HL-60 (cell line): ENCODE measurements around the gene POU3F2.

Experiments used
- DNase-seq, 2 experiments: peaks; one replicate each; pipeline ENCODE4 v3.0.0-alpha.2; 2010 to 2020; ENCODE audit warnings: low read depth in 1 of 2, low spot score in 1 of 2
- H3K27ac ChIP-seq: fragments of 250-450 bp; sonication (Bioruptor Pico); replicated peaks from 2 replicates; pipeline ENCODE4 v1.5.1; 2020; ENCODE audit warnings: mild to moderate bottlenecking, moderate library complexity
- H3K27me3 ChIP-seq: fragments of 250-450 bp; sonication (Bioruptor Pico); 2 replicates; pipeline ENCODE4 v1.5.1; 2021; ENCODE audit warnings: mild to moderate bottlenecking, moderate library complexity; ENCODE audit not compliant: insufficient read depth, poor library complexity, severe bottlenecking
- H3K4me3 ChIP-seq: replicated peaks from 2 replicates; pipeline ENCODE4 v1.5.1; 2011; ENCODE audit warnings: mild to moderate bottlenecking, control low read depth, low read length; ENCODE audit not compliant: insufficient read depth
- GABPA ChIP-seq: IDR thresholded peaks from 2 replicates; pipeline ENCODE4 v1.6.1; 2012; ENCODE audit warnings: low read depth
- POLR2AphosphoS5 ChIP-seq: IDR thresholded peaks from 2 replicates; pipeline ENCODE4 v1.6.1; 2012; ENCODE audit warnings: low read depth
- SPI1 ChIP-seq: IDR thresholded peaks from 2 replicates; pipeline ENCODE4 v1.6.1; 2012; ENCODE audit warnings: low read depth, mild to moderate bottlenecking, borderline replicate concordance
- TF ChIP-seq, protein P1 (sequence below): IDR thresholded peaks from 2 replicates; pipeline ENCODE4 v1.6.1; 2012; ENCODE audit warnings: low read depth; ENCODE audit not compliant: insufficient replicate concordance
- TF ChIP-seq, protein P2 (sequence below): IDR thresholded peaks from one replicate; pipeline ENCODE4 v1.5.1; 2011; ENCODE audit warnings: low read length, control low read depth, inconsistent platforms; ENCODE audit not compliant: insufficient read depth

Gene POU3F2

DNA sequence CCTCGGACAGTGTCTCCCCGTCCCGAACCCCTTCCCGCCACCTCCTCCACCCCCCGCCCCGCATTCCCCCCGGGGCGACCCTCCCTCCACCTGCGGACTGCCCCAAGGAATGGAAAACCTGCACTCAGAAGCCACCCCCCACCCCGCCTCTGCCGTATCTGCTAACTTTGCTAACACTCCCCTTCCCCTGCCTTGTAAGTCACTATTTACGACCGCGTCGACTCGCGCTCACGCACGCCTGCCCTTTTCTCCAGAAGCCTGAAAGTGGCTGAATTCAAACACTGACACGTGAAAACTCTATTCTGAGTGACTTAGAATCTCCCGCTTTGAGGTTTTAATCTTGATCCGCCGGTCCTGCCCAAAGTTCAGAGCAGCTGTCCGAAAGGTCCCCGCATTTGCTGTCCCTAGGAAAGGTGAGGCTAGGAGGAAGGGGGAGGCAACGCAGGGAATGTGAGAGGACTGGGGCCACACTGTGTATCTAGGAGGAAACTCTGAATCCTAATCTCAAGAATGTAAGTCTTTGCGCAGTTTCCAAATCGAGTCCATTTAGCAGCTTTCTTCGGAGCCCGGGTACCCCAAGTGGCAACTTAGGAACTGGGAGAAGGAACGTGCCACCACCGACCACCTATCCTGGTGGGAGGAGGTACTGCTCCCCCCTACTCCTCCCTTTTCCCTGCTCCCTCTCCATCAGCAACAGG, 9.3 kb upstream of the POU3F2 start:
- peaks cover 66% of the 10 kb centered on the region for H3K27me3 ChIP-seq
- no peak overlapping the region for H3K4me3 ChIP-seq
- no peak for DNase-seq
- no peak overlapping the region for H3K27ac ChIP-seq
- TF ChIP-seq, protein P1, sequence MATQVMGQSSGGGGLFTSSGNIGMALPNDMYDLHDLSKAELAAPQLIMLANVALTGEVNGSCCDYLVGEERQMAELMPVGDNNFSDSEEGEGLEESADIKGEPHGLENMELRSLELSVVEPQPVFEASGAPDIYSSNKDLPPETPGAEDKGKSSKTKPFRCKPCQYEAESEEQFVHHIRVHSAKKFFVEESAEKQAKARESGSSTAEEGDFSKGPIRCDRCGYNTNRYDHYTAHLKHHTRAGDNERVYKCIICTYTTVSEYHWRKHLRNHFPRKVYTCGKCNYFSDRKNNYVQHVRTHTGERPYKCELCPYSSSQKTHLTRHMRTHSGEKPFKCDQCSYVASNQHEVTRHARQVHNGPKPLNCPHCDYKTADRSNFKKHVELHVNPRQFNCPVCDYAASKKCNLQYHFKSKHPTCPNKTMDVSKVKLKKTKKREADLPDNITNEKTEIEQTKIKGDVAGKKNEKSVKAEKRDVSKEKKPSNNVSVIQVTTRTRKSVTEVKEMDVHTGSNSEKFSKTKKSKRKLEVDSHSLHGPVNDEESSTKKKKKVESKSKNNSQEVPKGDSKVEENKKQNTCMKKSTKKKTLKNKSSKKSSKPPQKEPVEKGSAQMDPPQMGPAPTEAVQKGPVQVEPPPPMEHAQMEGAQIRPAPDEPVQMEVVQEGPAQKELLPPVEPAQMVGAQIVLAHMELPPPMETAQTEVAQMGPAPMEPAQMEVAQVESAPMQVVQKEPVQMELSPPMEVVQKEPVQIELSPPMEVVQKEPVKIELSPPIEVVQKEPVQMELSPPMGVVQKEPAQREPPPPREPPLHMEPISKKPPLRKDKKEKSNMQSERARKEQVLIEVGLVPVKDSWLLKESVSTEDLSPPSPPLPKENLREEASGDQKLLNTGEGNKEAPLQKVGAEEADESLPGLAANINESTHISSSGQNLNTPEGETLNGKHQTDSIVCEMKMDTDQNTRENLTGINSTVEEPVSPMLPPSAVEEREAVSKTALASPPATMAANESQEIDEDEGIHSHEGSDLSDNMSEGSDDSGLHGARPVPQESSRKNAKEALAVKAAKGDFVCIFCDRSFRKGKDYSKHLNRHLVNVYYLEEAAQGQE = no peak
- TF ChIP-seq GABPA (no peak), POLR2AphosphoS5 (no peak), SPI1 (no peak)
- TF ChIP-seq, protein P2, sequence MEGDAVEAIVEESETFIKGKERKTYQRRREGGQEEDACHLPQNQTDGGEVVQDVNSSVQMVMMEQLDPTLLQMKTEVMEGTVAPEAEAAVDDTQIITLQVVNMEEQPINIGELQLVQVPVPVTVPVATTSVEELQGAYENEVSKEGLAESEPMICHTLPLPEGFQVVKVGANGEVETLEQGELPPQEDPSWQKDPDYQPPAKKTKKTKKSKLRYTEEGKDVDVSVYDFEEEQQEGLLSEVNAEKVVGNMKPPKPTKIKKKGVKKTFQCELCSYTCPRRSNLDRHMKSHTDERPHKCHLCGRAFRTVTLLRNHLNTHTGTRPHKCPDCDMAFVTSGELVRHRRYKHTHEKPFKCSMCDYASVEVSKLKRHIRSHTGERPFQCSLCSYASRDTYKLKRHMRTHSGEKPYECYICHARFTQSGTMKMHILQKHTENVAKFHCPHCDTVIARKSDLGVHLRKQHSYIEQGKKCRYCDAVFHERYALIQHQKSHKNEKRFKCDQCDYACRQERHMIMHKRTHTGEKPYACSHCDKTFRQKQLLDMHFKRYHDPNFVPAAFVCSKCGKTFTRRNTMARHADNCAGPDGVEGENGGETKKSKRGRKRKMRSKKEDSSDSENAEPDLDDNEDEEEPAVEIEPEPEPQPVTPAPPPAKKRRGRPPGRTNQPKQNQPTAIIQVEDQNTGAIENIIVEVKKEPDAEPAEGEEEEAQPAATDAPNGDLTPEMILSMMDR = no peak

DNA sequence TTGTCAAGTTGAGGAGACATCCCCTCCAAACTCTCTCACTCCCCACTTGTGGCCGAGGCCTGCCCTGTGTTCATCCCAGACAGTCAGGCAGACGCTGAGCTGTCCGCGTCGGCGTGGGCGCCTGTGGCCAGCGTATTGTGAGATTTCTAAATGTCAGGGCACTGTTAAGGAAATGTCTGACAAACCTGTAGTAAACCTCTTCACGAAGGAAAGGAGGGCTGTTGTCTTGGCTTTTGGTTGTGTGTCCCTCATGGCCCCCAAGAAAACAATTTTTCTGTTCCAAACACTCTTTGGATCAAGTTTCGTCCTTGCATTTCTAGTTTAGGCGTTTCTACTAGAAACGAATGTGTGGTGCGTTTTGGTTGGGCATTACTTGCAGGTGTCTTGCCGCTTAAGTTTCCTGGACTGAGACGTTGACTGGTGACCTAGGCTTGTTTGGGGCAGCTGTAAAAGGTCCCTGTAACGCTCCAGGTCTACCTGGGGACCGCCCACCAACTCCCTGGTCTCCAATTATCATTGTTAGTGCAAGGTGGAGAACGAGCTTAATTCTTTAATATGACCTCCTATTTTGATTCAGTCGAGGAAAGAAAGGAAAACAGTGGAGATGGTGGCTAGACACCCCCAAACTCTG, 8.7 kb upstream of the POU3F2 start:
- H3K27me3 ChIP-seq = peaks cover 73% of the 10 kb centered on the region
- DNase-seq = no peak
- no peak overlapping the region for H3K4me3 ChIP-seq
- TF ChIP-seq GABPA (no peak), POLR2AphosphoS5 (no peak), SPI1 (no peak)
- TF ChIP-seq, protein P1 = no peak
- TF ChIP-seq, protein P2 = no peak
- no peak overlapping the region for H3K27ac ChIP-seq

DNA sequence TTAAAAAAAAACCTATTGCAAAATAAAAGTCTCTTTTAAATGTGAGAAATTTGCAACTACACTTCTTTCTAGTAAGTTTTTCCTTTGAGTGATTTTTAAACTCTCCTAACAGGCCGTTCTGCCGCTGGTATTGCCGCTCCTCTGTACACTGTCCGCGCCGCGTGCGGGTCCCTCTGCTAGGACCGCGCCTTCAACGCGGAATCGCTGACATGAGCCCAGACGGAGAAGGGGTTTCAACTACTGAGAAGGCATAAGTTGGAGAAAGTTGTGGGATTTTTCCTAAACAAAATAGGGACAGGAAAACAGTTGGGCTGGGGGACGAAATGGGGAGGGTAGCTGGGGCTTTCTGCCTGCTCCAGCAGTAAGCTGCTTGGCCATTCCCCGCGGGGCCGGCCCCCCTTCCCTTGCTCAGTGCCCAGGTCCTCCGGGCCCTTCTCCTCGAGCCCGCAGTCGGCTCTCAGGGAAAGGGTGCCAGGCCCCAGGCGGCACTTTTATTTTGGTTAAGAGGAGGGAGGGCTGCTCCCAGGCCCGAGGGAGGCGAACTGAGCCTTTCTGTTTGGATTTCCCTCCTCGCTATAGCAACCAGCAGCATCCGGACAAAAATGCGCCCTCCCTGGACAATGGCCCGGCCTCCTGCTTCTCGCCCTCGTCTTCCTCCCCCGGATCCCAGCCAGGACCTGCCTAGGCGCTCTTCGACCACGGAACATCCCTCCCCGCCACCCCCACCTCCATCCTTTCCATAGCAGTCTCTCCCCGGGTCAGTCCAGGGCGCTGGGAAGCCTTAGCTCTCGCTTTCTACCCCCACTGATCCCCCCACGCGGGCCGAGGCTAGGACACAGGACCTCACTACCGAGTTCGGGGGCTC, 6.8 kb upstream of the POU3F2 start:
- H3K27ac ChIP-seq = no peak overlapping the region
- H3K27me3 ChIP-seq = peaks cover 85% of the 10 kb centered on the region
- no peak overlapping the region for H3K4me3 ChIP-seq
- no peak for TF ChIP-seq SPI1
- TF ChIP-seq, protein P1 = no peak
- TF ChIP-seq, protein P2 = no peak
- no peak for TF ChIP-seq POLR2AphosphoS5
- no peak for TF ChIP-seq GABPA
- no peak for DNase-seq
